ENCODE data around the gene SPAG16.
"Not testable (repeated sequence)": the region's sequence is repeated elsewhere in the genome, so short reads cannot be mapped to it uniquely, and the experiment has no call there.

Gene SPAG16

DNA sequence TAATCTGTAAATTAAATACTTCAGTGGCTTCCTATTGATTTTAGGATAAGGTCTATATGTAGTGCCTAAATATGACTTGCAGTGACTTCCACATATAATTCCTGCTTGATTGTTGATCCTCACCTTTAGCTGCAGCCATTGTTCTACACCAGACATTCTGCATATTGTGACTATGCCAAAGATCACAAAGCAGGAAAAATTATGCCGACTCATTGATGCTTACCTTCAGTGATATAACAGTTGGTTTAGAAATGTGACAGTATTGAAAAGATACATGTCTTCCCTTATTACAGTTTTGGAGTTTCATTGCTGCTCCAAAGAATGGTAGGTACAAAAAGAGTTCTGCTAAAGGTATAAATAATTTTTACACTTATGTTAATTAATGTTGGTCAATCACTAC, 12.3 kb upstream of the SPAG16 start:
- DNase-seq (ENCODE audit: low spot score) = no peak

DNA sequence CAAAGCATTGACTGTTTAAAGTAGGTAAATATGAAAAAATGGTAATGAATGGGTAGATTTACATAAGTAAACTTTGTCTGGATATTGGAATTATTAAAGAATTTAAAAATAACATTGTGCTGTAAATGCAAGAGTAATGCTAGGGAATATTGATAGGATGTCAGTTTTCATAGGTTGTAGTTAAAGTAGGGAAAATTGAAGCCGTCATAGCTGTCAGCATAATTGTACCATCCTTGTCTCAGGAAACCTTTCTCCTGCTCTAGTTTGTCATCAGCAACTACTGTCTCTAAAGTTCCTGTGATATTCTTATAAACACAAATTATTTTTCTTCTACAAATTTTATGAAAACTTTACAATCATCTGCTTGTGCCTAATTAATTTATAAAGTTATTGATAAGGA, 10.1 kb upstream of the SPAG16 start:
- DNase-seq (ENCODE audit: low spot score) = no peak

DNA sequence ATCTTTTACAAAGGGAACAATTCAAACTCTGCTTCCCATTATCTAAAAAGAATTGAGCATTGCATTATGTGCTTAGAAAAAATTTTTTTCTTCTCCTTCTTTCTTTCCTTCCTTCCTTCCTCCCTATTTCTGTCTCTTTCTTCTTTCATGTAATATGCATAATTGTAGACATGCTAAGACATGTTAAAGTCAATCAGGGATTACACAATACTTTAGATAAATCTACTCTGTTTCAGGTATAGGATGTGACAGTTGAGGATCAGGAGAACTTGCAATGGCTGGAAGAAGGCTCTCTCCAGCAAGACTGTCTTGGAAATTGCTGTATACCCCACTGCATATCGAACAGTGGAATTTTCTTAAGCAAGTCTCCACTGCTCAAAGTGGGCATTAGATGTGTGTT, 9.0 kb upstream of the SPAG16 start:
- DNase-seq (ENCODE audit: low spot score) = no peak

DNA sequence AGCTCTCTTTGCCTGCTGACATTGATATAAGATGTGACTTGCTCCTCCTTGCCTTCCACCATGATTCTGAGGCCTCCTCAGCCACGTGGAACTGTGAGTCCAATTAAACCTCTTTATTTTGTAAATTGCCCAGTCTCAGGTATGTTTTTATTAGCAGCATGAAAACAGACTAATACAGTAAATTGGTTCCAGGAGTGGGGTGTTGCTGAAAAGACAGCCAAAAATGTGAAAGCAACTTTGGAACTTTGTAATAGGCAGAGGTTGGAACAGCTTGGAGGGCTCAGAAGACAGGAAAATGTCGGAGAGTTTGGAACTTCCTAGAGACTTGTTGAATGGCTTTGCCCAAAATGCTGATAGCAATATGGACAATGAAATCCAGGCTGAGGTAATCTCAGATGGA, 7.1 kb upstream of the SPAG16 start:
- DNase-seq (ENCODE audit: low spot score) = not testable (repeated sequence)

DNA sequence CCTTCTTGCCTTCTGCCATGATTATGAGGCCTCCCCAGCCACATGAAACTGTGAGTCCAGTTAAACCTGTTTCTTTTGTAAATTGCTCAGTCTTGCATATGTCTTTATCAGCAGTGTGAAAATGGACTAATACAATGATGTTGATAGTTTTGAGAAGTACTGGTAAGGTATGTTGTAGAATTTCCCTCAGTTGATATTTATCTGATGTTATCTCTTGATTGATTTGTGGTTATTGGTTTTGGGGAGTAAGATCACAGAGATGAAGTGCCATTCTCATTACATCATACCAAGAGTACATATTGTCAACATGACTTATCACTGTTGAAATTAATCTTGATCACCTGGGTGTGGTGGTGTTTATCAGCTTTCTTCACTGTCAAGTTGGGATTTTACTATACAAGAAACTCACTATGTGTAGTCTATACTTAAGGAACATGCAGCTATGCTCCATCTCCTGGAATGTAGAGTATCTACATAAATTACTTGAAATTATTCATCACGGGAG, 5.1 kb upstream of the SPAG16 start:
- DNase-seq (ENCODE audit: low spot score) = no peak

DNA sequence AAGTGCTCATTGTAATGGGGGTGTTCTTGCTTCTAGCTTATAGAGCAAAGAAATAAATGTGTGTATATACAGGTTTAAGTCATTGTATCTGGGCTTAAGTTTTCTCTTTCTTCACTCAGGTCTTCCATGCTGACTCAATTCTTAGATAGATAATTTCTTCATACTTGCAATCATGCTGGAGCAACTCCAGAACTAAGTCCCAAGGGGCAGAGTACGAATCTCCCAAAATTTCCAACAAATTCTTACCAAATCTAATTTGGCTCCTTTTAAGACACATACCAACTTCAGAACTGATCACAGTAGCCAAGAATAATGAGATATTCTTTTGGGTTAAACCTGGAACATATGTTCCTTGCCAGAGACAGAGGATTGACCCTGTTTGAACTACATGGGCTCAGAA, 4.3 kb upstream of the SPAG16 start:
- peak; percentile 42 for DNase-seq (ENCODE audit: low spot score)

DNA sequence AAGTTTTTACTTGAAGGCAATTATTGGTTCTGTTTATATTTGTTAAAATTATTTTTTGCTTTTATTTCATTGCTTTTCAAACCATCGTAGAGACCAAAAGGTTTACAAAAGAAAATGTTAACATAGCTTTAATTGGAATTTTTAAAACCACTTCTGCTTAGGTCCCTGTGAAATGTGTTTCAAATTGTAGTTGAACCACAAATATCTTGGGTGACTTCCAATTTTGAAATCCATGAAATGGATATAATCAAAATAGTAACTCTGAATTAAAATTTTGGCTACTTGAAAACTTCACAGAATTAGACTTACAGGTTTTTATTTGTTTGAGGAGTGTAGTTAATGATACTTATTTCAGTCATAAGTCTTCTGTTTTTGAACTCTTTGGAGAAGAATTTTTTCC, 3.1 kb upstream of the SPAG16 start:
- DNase-seq (ENCODE audit: low spot score) = peak; percentile 40

DNA sequence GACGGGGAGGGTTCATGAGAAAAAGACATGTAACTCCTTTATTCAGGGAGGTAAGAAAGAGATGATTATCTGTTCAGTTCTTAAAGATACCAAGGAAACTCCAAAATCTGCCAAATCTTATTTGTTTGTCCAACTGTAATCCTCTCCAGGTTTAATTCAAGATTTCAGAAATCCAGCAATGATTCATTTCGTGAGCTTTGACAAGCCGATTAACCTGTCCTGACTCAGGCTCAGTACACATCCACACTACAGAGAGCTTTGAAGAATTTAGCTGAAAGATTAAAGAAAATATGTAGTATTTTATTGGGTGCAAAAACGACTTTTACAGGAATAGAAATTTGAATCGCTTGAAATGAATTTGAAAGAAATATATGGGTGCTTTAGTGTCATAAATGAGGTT, 1.1 kb downstream of the SPAG16 start:
- DNase-seq (ENCODE audit: low spot score) = no peak

DNA sequence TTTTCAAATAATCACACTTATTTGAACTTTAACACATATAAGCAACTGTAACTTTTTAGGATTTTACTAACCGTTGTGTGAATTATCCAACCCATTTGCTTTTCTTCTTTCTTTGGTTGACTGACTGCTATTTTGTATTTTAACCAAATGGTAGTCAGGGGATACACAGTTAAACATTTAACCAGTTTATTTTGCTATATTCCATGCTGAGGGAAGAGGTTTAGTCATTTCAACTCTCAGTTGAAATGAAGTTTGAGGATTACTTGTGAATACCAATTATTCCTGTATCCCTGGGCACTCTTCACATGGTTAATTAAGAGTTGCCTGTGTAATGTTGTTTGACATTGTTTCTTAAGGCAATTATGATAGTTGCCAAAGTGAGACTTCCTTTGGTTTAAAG, 1.9 kb downstream of the SPAG16 start:
- DNase-seq (ENCODE audit: low spot score) = no peak

DNA sequence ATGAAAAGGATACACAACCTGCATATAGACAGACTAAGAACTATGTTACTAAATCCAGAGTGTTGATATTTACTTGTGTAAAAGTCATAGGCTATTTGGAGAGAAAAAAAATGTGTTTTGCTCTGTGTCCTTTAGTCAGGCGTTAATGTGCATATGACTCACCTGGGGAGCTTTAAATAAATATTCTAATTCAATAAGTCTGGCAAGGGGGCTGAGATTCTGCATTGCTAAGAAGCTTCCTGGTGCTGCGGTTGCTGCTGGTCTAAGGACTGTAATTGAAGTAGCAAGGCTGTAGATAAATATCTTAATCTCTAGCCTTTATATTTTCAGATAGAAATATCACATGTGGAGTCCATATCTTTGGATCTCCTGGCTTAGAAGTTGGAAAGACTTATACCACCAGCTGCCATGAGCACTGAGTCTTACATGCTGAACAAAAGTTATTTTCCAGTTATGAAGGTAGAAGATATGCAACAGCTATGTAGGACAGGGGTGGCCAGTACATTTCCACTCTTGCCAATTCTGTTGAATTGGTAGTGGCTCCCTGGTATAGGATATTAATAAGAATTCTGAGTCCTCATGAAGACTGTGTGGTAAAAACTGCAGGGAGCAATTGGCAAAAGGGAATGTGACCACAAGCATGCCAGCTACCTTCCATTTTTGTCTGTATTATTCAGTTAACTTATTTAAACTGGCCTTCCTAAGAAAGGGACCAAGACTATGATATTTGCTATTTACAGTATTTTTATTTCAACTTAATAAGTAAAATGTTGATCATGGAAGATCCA, 4.8 kb downstream of the SPAG16 start:
- DNase-seq (ENCODE audit: low spot score) = no peak

DNA sequence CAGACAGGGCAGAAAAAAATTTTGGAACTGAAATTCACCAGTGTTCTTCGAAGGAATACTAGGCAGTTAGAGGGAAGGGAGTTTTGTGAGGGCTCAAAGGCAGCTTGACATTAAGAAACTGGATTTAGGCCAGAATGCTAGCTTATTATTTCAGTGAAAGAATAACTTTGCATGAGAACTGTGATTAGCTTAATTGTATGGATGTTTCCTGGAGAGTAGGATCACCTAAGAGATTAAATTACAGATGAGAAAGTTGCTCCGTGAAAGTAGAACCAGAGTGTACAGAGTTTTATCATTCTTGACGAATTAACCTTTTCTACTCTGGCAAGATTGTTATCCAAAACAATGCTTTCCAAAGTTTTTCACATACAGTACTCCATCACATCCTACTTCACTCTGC, 6.2 kb downstream of the SPAG16 start:
- DNase-seq (ENCODE audit: low spot score) = no peak

DNA sequence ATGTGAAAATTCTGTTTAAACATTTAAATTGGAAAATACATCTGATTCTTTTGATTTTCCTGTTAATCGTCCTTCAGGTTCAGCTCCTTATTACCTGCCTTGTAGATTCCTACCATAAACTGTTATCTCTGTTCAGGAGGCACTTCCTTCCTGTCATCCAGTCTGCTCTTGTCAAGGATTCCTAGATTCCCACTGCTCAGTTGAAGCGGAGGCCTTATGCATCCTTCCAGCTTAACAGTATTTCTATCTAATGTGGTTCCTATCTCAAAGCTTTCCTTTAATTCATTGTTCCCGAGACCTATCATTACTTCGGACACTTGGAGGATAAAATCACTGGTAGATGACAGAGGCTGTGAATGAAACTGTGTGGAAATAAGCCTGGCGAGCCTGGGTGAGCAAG, 12.0 kb downstream of the SPAG16 start:
- no peak for DNase-seq (ENCODE audit: low spot score)

DNA sequence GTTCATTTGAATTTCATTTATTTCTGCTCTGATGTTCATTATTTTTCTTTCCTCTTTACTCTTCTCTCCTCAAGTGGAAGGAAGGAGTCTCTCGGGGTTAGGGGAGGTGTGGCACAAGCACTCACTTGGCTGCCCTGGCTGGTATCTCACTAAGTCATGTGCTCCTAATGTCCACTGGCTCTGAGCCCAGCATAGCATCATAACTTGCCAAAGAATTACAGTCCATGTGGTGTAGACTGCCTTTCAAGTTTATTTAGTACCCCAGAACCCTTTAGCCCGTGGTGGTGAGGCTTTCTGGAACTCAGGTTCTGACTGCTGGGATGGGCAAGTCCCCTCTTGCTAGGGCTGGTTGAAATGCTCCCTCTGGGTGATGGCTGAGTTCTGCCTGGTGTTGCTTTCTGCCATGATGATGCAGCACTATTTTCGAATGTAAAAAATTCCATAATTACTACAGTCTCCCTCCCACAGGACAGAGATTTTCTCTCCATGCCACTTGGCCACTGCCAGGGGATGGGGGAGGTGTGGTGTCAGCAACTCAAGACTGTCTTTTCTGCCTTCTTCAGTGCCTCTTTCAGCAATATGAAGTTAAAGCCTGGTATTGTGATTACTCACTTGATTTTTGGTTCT, 22.2 kb downstream of the SPAG16 start:
- DNase-seq (ENCODE audit: low spot score) = peak; percentile 3

DNA sequence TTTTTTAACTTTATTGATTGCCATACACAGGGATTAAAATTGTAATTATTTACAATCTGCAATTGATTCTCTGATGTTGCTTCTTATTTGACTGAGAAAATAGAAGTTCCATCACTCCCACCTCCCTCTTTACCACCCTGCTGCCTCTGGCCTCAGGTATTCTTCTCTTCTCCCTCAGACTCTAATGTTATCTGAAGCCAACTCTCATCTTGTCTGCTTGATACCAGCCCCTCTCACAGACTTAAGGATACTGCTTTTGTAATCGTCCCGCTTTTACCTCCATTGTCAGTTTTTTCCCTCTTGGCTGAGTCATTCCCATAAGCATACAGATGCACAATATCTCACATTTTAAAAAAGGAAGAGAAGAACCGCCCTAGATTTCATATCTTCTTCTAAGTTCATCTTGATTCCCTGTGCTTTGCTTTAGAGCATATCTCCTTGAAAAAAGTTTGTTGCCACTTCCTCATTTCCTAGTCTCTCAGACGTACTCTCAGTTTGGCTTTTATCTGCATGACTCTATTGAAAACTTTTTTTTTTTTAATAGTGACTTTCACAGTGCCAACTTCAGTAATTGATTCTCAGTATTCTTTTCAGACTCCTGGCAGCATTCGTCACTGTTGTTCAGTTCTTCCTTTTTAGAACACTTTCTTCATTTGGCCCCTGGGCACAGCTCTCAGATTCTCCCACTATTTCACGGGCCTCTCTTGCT, 31.1 kb downstream of the SPAG16 start:
- DNase-seq (ENCODE audit: low spot score) = no peak

DNA sequence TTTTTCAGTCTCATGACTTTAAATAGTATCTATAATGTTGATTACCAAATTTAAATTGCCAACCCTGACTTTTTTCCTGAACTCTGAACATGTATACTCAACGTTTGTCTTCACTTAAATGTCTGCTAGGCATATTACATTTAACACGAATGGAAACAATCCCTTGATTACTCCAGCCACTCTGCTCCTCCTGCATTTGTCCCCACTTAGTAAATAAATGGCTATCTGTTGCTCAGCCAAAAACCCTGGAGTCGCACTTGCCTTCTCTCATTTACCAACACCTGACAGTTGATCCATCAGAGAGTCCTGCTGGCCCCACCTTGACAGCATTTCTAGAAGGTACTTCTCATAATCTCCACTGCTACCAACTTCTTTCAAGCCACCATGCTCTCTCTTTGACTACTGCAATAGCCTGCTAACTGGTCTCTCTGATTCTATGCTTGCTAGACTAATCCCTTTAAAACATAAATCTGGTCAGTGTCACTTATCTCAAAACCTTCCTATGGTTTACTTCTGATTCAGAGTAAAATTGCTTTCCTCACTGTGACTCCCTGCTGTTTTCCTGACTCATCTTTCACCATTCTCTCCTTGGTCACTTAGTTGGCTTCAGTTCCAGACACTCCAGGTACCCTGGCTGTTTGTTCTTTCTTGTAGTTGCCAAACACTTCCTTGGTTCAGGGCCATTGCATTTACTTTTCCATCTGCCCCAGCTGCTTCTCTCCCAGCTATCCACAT, 31.9 kb downstream of the SPAG16 start:
- no peak for DNase-seq (ENCODE audit: low spot score)

DNA sequence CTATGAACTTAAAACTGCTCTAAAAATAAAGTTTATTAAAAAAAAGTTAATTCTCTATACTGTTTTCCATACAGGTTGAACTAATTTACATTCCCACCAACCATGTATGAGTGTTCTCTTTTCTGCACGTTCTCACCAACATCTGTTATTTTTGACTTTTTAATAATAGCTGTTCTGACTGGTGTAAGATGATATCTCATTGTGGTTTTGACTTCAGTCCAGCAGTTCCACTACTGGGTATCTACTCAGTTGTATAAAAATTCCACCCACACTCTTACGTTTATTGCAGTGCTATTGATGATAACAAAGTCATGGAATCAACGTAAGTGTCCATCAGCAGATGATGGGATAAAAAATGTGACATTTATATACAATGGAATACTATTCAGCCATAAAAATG, 33.7 kb downstream of the SPAG16 start:
- no peak for DNase-seq (ENCODE audit: low spot score)

DNA sequence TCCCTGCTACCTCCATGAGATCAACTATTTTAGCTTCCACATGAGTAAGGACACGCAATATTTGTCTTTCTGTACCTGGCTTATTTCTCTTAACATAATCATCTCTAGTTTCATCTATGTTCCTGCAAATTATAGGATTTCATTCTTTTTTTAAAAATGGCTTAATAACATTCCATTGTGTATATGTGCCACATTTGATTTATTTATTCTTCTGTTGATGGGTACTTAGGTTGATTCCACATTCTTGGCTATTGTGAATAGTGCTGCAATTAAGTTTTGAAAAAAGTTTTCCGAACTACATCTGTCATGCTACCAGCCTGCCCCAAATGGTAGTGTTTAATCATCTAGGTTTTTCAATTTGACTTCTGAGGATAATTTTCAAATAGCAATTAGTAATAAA, 36.3 kb downstream of the SPAG16 start:
- DNase-seq (ENCODE audit: low spot score) = no peak

DNA sequence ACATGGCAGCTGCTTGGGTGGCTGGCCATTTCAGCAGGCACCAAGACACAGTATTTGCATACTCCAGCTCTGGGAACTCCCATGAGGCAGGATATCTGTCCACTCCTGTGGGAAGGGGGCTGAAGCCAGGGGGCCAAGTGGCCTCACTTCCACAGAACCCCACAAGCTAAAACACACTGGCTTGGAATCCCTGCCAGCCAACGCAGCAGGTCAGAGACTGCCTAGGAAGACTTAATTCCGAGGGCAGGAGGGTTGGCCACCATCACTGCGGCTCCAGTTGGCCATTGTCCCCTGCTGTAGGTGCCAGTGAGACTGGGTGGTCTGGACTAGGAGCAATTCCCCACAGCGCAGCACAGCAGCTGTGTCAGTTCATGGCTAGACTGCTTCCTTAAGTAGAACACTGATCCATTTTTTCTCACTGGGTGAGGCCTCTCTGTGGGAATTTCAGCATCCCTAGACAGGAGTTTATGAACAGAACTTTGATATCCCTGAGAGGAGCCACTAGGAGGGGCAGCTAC, 52.0 kb downstream of the SPAG16 start:
- DNase-seq (ENCODE audit: low spot score) = no peak

DNA sequence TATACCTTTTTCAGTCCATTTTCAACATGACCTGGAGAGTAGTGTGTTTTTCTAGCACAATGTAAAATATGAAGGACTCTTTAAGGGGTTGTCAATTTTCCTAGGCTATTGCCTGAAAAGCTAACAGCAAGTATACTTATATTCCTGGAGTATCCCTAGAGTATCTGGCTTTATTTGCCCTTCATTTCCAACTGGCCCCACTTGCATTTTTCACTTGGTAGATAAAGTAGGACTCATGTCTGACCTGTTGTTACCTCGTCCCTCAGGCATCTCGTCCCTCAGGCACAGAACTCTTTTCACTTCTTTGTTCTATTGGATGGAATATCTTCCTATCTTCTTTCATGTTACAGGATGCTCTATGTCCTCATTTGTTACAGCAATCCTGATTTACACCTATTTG, 69.2 kb downstream of the SPAG16 start:
- no peak for DNase-seq (ENCODE audit: low spot score)

DNA sequence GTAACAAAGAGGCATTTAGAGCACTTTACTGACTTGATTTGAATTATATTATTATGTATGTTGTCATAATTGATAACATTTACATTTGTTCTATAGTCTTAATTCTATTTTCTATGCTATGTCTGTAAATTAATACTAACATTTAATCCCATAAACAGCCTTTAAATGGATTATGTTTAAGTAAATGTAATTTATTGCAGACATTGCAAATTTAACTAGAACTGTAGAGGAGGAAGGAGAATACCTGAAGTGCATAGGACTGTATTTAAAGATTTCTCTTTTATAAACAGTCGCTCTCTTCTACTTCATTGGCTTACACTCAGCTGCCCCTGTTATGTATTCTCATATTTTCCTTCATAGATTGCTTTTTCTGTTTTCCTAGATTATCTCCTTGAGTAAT, 92.4 kb downstream of the SPAG16 start:
- no peak for DNase-seq (ENCODE audit: low spot score)

DNA sequence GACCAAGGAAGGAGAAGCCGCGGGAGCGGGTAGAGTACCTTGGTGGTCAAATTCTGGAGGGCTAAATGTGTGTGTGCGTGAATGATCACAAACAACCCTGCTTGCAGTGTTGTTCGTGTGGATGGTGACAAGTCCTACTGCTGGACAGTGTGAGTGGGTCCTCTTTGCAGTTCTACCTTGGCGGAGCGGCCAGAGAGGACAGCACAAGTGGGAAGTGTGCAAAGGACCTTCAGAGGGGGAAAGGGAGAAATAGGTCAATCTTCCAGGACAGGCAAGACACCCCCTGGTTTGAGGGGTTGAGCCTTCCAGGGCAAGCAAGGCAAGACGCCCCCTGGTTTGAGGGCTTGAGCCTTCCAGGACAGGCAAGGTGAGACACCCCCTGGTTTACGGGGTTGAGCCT, 122.8 kb downstream of the SPAG16 start:
- not testable (repeated sequence) for DNase-seq (ENCODE audit: low spot score)

DNA sequence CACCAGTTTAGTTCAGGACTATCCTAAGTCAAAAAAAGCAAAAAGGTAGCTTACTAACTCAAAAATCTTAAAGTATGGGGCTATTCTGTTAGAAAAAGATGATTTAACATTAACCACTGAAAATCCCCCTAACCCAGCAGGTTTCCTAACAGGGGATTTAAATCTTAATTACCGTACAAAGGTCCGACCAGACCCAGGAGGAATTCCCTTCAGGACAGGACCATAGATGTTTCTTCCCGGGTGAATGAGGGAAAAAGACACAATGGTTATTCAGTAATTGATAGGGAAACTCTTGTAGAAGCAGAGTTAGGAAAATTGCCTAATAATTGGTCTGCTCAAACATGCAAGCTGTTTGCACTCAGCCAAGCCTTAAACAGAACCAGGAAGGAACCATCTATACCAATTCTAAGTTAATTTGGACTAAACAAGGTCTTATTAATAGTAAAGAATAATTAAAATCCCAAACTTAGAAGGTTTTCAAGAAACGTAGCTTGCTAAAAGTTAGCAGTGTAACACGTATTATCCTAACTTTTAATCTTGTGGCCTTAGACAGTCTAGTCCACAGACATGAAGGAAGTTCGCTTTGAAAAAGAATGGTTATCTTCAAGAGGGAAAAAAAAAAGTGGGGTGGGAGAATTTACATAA, 124.3 kb downstream of the SPAG16 start:
- not testable (repeated sequence) for DNase-seq (ENCODE audit: low spot score)

All from GM03348 (cell line).